AG10803 (cell line): ENCODE results near the gene TBCK.

ENCODE experiments used
- DNase-seq: peaks from one replicate; pipeline ENCODE4 v3.0.0; 2010; ENCODE audit warnings: low read depth
- H3K4me3 ChIP-seq: 2 replicates; pipeline ENCODE4 v1.5.1; 2011; ENCODE audit warnings: mild to moderate bottlenecking, low read length, control low read depth
- TF ChIP-seq, protein P1 (sequence below): conservative IDR thresholded peaks from 2 replicates; pipeline ENCODE4 v1.5.1; 2011; ENCODE audit warnings: mild to moderate bottlenecking, low read length, control low read depth, inconsistent platforms

TBCK gene

DNA sequence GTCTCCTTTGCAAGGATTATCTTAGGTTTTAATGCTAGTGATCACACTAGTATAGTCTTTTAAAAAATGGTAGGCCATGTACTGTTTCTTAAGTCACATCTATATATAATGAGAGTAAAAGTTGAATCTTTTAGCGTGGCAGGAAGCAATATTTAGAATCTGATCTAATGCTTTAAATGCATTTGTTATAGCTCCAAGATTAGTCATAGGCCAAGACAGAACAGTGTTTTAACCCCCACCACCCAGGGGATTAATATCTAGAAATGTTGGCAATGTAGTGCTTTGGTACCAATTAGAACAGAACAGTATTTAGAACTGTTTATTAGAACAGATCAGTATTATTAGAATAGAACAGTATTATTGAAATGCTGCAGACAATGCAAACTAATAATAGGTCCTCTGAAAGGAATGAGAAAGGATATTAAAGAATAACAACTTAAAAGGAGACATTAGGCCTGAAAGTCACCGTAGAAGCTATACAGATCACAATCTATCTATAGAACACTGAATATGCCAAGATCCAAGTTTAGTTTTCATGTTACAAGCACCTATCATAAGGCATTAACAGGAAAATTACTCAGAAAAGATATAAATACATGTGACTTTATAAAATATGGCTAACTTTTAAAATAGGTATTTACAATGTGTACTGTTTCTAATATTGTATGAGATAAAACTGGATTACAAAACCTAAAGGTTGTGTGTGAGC lies 274.6 kb downstream of the TBCK start:
- TF ChIP-seq, protein P1, sequence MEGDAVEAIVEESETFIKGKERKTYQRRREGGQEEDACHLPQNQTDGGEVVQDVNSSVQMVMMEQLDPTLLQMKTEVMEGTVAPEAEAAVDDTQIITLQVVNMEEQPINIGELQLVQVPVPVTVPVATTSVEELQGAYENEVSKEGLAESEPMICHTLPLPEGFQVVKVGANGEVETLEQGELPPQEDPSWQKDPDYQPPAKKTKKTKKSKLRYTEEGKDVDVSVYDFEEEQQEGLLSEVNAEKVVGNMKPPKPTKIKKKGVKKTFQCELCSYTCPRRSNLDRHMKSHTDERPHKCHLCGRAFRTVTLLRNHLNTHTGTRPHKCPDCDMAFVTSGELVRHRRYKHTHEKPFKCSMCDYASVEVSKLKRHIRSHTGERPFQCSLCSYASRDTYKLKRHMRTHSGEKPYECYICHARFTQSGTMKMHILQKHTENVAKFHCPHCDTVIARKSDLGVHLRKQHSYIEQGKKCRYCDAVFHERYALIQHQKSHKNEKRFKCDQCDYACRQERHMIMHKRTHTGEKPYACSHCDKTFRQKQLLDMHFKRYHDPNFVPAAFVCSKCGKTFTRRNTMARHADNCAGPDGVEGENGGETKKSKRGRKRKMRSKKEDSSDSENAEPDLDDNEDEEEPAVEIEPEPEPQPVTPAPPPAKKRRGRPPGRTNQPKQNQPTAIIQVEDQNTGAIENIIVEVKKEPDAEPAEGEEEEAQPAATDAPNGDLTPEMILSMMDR, result no peak
- DNase-seq, result no peak
- H3K4me3 ChIP-seq, result no peak overlapping the region

DNA sequence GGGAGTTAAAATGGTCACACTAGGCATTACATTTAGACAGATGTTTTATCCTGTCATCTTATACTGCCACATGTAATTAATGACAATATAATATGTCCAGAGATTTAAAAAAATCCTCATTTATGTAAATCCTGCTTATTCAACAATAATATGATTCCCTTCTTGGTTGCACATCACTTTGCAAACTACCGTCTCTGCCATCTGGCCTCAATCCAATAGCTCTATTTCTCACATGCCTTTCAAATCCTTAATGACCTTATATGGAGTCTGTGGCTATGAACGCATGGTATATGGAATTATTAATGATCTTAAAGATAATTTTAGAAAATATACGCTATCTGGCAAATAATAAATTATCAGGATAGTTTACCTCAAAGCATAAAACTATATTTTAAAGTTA lies 276.2 kb downstream of the TBCK start:
- no peak overlapping the region for H3K4me3 ChIP-seq
- TF ChIP-seq, protein P1, result no peak
- DNase-seq, result peak; percentile 25

DNA sequence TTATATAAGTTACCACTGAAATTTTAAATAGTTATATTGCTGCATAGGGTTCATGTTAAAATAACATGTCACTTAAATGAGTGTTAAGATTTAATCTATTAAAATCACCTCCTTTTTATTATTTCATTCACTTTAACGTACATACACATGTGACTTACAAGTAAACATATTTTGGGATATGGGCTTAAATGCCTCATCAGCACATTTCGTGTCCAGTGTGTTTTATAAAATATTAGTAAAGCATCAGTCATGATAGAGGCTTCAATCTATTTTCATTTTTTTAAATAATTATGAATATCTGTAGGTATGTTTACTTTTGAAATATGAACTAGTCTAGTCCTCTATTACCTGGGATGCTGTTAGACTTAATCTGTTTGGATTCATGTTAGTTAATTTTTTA lies 277.1 kb downstream of the TBCK start:
- no peak for DNase-seq

DNA sequence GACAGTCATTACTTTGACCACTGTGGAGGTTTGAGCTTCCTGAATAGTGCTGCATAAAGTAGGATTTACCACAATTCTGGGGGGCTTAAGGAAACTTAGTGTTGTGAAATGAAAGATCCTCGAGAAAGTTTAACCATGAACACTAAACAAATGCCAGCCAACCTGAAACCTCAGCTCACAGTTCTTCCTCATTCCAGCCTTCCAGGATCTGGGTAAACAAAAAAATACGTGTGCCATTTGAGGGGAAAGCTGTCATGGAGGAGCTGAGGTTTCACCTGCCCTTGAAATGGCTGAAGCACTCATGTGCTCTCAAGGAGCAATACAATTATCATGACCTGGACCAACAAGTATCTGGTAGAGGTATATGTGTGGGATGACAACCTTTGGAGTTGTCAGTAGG lies 278.0 kb downstream of the TBCK start:
- TF ChIP-seq, protein P1, result no peak
- DNase-seq, result no peak
- H3K4me3 ChIP-seq, result no peak overlapping the region

More for the DNA sequence above, 277.1 kb downstream of the TBCK start:
- TF ChIP-seq, protein P1, result no peak
- no peak overlapping the region for H3K4me3 ChIP-seq

DNA sequence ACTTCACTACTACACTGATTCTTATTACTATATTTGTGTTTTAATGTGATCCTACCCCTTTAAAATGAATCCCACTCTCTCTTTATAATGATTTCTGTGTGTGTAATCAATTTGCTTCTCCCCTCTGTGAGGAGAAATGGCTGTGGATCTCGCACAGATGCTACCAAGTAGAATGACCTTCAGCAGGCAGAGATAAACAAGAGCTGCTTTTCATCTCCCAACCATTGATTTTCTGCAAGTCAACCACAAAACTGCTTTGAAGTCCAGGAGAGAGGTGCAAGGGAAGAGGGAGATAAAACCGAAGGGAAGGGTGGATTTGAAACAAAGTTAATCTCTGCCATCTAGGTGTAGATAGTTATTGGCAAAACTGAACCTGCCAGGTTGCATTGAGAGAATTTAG lies 279.2 kb downstream of the TBCK start:
- TF ChIP-seq, protein P1, result no peak

DNA sequence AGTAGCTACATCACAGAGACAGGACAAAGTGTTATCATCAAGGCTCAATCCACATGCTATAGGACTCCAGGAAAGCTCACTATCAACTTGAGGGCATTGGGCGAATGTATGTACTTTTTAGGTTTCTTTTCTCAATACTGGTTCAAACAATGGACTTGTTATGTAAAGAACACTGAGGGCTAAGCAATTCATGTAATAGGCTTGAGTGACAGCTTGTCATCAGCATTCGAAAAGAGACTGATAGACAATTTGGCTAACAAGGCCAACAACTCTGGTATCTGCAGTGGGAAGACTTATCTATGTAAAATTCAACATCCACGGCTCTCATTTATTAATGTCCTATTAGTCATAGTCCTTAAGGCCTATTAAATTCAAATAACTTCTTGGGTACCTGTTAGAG lies 279.7 kb downstream of the TBCK start:
- TF ChIP-seq, protein P1, result no peak
- no peak overlapping the region for H3K4me3 ChIP-seq
- DNase-seq, result no peak

More for the DNA sequence above, 279.2 kb downstream of the TBCK start:
- DNase-seq, result no peak
- no peak overlapping the region for H3K4me3 ChIP-seq

DNA sequence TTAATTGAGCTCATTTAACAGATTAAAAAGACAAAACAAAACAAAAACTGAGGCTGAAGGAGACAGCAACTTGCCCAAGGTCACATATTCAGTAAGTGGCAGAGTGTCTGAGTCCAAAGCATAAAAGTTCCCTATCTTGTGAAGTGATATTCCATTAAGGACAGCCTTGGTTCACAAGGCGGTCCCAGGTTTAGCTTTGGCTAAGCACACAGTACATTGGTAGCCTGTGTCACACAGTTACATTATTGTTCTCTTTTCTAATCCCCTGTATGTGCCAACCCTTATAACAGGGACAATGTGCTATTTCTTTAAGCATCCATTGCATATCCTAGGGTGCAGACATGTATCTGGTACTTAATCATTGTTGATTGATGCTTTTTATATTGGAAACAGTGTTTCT lies 280.8 kb downstream of the TBCK start:
- no peak for DNase-seq
- TF ChIP-seq, protein P1, result no peak
- no peak overlapping the region for H3K4me3 ChIP-seq
